T follicular helper cell (primary cell): ENCODE results near the gene RUFY2.
A peak's percentile ranks its signal among the peaks of the same experiment; 100 is the strongest.
"Not testable (repeated sequence)": the region's sequence is repeated elsewhere in the genome, so short reads cannot be mapped to it uniquely, and the experiment has no call there.

Source experiments
- DNase-seq: peaks from one replicate; pipeline ENCODE4 v3.0.0-alpha.2; 2020; ENCODE audit warnings: low read depth
- total RNA-seq, 2 experiments: gene quantifications; one replicate each; lab custom pipeline; 2026; lab: John Stamatoyannopoulos, UW

The RUFY2 gene
- 10.5 to 24.7 reads per million in 2 experiments for total RNA-seq

DNA sequence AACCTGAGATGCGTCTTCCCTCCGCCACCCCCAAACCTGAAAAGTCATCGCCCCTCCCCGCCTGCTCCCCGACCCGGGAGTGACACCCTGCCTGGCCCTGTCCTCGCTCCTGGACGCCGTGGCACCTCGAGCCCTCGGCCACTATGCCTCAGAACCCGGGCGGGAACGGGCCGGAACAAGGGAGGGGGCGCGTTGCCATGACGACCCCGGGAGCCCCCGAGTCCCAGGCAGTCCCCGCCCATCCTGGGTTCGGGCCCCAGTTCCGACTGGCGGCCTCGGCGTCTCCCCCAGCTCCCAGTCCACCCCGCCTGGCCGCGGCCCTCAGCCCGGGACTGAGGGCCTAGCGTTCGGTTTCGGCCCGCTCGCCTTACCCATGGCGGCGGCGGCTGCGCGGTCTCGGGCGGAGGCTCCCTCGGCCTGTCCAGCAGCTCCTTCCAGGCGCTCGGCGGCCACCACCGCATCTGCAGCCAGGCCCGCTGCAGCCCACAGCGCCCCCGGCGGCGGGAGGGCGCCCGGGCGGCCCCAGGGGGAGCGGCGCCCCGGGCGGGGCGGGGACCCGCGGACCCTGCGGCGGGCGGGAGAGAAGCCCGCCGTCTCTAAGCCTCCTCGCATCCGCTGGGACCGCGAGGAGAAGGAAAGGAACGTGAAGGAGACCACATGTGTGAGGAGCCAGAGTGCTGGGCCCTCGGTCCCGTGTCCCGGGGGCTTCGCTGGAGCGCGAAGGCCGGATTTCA is at the start of gene RUFY2:
Gene RUFY2, minus strand, starts transcription at position 463 of the 734 bp plus-strand sequence. Its CDS starts 88 bp downstream, at position 375.
- peak; percentile 53 for DNase-seq

- DNase-seq, result not testable (repeated sequence)
Measured at GRCh38 chr10:68449698-68450097, 42.6 kb upstream of the RUFY2 start.

DNA sequence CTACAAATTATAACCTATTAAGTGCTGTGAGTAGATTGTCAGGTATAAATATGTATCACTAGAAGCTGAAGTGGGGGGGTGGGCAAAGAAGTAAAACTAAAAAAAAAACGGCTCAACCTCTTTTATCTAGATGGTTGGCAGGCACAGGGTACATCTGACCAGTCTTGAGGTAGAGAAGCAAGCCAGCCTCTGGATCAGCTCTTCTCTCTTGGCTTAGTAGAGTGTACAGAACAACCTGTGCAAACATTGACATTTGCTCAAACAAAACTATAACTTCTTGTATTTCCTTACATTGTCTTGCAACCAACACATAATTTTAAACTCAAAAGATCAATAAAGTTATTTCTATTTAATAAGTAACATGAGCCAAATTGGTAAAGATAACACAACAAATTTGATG is 39.1 kb upstream of the RUFY2 start:
- no peak for DNase-seq

- DNase-seq, result no peak
Measured at GRCh38 chr10:68442971-68443370, 35.9 kb upstream of the RUFY2 start.

DNA sequence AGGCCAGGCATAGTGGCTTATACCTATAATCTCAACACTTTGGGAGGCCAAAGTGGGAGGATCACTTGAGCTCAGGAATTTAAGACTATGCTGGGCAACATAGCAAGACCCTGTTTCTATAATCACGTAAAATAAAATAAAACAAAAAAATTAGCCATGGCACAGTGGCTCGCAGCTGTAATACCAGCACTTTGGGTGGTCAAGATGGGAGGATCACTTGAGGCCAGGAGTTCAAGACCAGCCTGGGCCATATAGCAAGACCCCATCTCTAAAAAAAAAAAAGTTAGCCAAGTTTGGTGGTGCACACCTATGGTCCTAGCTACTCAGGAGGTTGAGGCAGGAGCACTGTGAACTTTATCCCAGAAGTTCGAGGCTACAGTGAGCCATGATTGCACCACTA is 33.8 kb upstream of the RUFY2 start:
- DNase-seq, result no peak

GRCh38 chr10:68435803-68436202 is 28.7 kb upstream of the RUFY2 start:
- DNase-seq, result no peak

DNA sequence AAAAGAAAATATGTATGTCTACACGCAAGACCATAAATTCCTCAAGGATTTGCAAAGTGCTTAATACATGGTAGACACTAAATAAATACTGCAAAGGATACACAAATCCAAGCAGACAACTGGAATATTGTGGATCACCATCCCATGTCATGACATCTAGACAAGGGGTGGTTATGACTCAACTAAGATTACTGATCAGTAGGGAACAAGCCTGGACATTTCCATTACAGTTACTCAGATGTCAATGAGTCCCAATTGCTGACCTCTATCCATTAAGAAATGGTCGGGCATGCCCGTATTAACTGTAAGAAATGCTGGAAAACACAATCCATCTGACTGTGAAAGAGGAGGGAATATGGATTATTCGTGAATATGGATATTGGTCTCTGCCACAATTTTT is 27.6 kb upstream of the RUFY2 start:
- no peak for DNase-seq

DNA sequence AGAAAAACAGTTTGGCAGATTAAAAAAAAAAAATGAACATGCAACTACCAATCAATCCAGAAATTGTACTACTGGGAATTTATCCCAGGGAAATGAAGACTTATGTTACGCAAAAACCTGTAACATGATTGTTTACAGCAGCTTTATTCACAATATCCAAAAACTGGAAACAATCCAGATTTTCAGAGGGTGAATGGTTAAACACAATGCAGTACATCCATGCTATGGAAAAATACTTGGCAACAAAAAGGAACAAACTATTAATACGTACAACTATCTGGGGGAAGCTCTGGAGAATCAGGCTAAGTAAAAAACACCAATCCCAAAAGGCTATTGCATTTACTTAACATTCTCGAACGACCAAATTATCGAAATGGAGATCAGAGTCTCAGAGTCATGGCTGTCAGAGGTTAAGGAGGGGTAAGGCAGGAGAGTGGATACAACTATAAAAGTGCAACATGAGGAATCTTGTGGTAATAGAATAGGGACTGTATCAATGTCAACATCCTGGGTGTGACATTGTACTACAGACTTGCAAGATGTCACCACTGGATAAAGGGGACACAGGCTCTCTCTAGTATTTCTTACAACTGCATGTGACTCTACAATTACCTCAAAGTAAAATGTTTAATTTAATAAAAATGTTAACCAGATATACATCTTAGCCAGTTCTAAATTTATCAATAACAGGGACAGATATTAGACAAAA is 21.5 kb upstream of the RUFY2 start:
- no peak for DNase-seq

DNA sequence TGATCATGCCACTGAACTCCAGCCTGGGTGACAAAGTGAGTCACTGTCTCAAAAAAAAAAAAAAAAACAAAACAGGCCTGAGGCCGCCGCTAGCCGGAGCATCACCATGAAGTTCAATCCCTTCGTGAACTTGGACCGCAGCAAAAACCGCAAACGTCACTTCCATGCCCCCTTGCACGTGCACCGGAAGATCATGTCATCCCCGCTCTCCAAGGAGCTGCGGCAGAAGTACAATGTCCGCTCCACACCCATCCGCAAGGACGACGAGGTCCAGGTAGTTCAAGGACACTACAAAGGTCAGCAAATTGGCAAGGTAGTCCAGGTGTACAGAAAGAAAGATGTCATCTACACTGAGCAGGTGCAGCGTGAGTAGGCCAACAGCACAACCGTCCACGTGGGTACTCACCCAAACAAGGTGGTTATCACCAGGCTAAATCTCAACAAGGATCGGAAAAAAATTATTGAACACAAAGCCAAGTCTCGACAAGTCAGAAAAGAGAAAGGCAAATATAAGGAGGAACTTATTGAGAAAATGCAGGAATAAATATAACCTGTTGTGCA is 17.5 kb upstream of the RUFY2 start:
- DNase-seq, result no peak

- no peak for DNase-seq
Measured at GRCh38 chr10:68423522-68423921, 16.4 kb upstream of the RUFY2 start.

DNA sequence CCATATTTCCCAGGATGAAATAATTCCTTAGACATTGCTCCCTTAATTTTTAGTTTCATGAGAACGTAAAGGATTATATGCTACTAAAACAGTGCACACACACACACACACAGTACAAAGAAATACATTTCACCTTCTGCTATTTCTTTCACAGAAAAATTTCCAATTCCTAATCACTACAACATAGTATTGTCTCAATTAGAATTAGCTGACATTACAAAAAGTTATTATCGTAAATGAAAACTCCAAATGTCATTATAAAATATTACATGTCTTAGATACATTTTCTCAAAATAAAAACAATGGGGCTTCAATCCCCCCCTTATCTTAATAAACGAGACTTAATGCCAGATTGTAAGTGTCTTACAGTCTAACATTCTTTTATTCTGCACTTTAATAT is 12.3 kb upstream of the RUFY2 start:
- DNase-seq, result no peak

DNA sequence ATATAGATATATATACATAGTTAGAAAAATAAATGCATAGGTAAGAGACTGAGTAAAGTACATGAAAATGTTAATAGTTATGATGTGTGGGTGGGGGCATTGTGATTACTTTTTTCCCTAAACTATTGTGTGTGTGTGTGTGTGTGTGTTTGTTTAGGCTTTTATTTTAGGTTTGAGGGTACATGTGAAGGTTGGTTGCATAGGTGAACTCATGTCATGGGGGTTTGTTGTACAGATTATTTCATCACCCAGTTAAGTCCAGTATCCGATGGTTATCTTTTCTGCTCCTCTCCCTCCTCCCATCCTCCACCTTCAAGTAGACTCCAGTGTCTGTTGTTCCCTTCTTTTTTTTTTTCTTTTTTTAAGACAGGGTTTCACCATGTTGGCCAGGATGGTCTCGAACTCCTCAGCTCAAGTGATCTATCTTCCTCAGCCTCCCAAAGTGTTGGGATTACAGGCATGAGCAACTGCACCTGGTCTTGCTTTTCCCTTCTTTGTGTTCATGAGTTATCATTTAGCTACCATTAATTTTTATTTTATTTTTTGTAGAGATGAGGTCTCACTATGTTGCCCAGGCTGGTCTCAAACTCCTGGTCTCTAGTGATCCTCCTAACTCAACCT is 1.9 kb upstream of the RUFY2 start:
- no peak for DNase-seq

GRCh38 chr10:68406111-68406814 is 814 bp downstream of the RUFY2 start:
- peak; percentile 3 for DNase-seq

- DNase-seq, result no peak
Measured at GRCh38 chr10:68403701-68404100, 3.4 kb downstream of the RUFY2 start.

GRCh38 chr10:68402276-68402675 is 4.8 kb downstream of the RUFY2 start:
- no peak for DNase-seq

DNA sequence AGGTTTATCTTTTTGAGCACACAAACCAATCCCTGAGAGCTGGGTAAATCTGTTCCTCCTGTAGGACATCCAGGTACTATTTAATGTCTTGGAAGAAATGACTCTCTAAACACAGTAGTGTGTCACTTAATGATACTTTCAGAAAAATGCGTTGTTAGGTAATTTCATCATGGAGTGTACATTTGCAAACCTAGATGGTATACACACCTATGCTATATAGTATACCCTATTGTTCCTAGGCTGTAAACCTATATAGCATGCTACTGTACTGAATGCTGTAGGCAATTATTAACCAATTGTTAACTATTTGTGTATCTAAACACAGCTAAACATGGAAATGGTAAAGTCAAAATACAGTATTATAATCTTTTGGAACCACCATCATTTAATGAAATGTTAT is 10.1 kb downstream of the RUFY2 start:
- no peak for DNase-seq

DNA sequence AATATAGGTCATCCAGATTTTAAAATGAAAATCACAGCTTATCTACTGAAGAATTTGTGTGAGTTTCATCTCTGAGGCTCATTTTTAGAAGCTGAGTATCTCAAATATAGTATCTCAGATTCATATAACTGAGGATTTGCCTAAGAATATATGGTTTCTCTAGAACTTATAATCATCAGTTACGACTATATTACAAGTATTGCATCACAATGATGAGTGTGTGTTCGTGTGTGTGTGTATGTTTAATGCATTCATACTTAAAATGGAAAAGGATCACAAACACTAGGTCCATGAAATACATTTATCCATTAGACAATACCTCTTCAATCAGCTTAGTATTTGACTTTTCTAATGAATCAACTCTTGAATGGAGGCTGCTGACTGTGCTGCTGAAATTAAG is 21.3 kb downstream of the RUFY2 start:
- no peak for DNase-seq

DNA sequence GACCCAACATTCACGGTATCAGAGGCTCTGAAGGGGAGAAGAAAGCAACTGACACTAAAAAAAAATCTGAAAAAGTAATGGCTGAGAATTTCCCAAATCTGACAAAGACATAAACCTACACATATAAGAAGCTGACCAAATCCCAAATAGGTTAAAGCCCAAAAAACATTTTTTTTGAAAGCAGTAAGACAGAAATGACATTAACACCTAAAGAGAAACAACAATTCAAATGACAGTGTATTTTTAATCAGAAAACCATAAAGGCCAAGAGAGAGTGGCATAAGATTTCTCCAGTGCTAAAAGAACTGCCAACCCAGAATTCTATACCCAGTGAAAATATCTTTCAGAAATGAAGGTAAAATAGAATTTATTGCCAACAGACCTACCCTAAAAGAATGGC is 35.5 kb downstream of the RUFY2 start:
- DNase-seq, result no peak

- no peak for DNase-seq
Measured at GRCh38 chr10:68367121-68367520, 40.0 kb downstream of the RUFY2 start.

DNA sequence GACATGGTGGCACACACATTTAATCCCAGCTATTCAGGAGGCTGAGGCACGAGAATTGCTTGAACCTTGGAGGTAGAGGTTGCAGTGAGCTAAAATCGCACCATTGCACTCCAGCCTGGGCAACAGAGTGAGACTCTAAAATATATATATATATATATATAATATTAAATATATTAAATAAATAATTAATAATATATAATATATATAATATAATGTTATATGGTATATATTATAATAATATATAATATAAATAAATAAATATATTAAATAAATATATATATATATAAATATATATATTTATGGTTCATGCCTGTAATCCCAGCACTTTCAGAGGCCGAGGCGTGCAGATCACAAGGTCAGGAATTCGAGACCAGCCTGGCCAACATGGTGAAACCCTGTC is 40.5 kb downstream of the RUFY2 start:
- no peak for DNase-seq

DNA sequence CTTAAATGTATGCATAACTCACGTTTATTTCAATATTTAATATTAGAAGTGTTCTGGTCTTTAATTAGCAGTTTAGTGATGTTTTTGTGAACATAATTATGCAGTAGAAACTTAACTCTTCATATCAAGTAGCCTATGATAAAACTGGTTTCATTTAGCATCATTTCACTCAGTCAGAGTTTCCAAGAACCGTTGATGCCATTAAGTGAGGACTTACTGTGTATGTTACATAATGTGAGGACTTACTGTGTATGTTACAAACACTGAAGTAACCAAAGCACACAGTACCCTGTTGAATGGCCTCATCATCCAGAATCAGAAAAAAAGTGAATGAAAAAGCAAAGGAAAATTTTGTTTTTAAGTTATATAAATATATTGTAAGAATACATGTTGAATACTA is 41.5 kb downstream of the RUFY2 start:
- no peak for DNase-seq
